ENCODE data around the gene ADTRP.

ADTRP gene

GRCh38 chr6:11727346-11727997 lies 51.1 kb downstream of the ADTRP start:
- H3K4me1 ChIP-seq (ENCODE audit: control insufficient read depth, insufficient read depth, low read length) = peaks cover 11% of the 10 kb centered on the region
- H3K4me3 ChIP-seq (ENCODE audit: low read length) = no peak overlapping the region
- H3K9ac ChIP-seq (ENCODE audit: low read length) = no peak overlapping the region

GRCh38 chr6:11724286-11724685 lies 54.3 kb downstream of the ADTRP start:
- H3K4me1 ChIP-seq (ENCODE audit: control insufficient read depth, insufficient read depth, low read length) = peaks cover 5% of the 10 kb centered on the region
- no peak overlapping the region for H3K4me3 ChIP-seq (ENCODE audit: low read length)
- no peaks in the 10 kb centered on the region for H3K36me3 ChIP-seq (ENCODE audit: control insufficient read depth, insufficient read depth, low read length)
- no peaks in the 10 kb centered on the region for H3K27me3 ChIP-seq (ENCODE audit: control insufficient read depth, insufficient read depth, low read length)
- no peaks in the 10 kb centered on the region for H3K9me3 ChIP-seq (ENCODE audit: control insufficient read depth, low read length)
- no peak overlapping the region for H3K9ac ChIP-seq (ENCODE audit: low read length)

More at GRCh38 chr6:11727346-11727997, 51.1 kb downstream of the ADTRP start:
- Histone ChIP-seq H3K9me3 (ENCODE audit: control insufficient read depth, low read length) (no peaks in the 10 kb centered on the region), H3K36me3 (ENCODE audit: control insufficient read depth, insufficient read depth, low read length) (no peaks in the 10 kb centered on the region), H3K27me3 (ENCODE audit: control insufficient read depth, insufficient read depth, low read length) (no peaks in the 10 kb centered on the region)

GRCh38 chr6:11722805-11723631 lies 55.6 kb downstream of the ADTRP start:
- Histone ChIP-seq H3K27me3 (ENCODE audit: control insufficient read depth, insufficient read depth, low read length) (no peaks in the 10 kb centered on the region), H3K4me1 (ENCODE audit: control insufficient read depth, insufficient read depth, low read length) (peaks cover 5% of the 10 kb centered on the region), H3K9me3 (ENCODE audit: control insufficient read depth, low read length) (no peaks in the 10 kb centered on the region), H3K36me3 (ENCODE audit: control insufficient read depth, insufficient read depth, low read length) (no peaks in the 10 kb centered on the region), H3K9ac (ENCODE audit: low read length) (no peak overlapping the region), H3K4me3 (ENCODE audit: low read length) (no peak overlapping the region)

- H3K4me1 ChIP-seq (ENCODE audit: control insufficient read depth, insufficient read depth, low read length) = peaks cover under 1% of the 10 kb centered on the region
These were observed 56.4 kb downstream of the ADTRP start for GRCh38 chr6:11722220-11722619.

GRCh38 chr6:11718463-11718862 lies 60.1 kb downstream of the ADTRP start:
- Histone ChIP-seq H3K27me3 (ENCODE audit: control insufficient read depth, insufficient read depth, low read length) (no peaks in the 10 kb centered on the region), H3K9ac (ENCODE audit: low read length) (no peak overlapping the region), H3K36me3 (ENCODE audit: control insufficient read depth, insufficient read depth, low read length) (no peaks in the 10 kb centered on the region), H3K9me3 (ENCODE audit: control insufficient read depth, low read length) (no peaks in the 10 kb centered on the region), H3K4me3 (ENCODE audit: low read length) (no peak overlapping the region), H3K4me1 (ENCODE audit: control insufficient read depth, insufficient read depth, low read length) (no peaks in the 10 kb centered on the region)

More at GRCh38 chr6:11722220-11722619, 56.4 kb downstream of the ADTRP start:
- Histone ChIP-seq H3K9me3 (ENCODE audit: control insufficient read depth, low read length) (no peaks in the 10 kb centered on the region), H3K27me3 (ENCODE audit: control insufficient read depth, insufficient read depth, low read length) (no peaks in the 10 kb centered on the region), H3K36me3 (ENCODE audit: control insufficient read depth, insufficient read depth, low read length) (no peaks in the 10 kb centered on the region), H3K9ac (ENCODE audit: low read length) (no peak overlapping the region), H3K4me3 (ENCODE audit: low read length) (no peak overlapping the region)

- H3K36me3 ChIP-seq (ENCODE audit: control insufficient read depth, insufficient read depth, low read length) = no peaks in the 10 kb centered on the region
- no peak overlapping the region for H3K4me3 ChIP-seq (ENCODE audit: low read length)
- H3K4me1 ChIP-seq (ENCODE audit: control insufficient read depth, insufficient read depth, low read length) = no peaks in the 10 kb centered on the region
- no peaks in the 10 kb centered on the region for H3K9me3 ChIP-seq (ENCODE audit: control insufficient read depth, low read length)
- H3K9ac ChIP-seq (ENCODE audit: low read length) = no peak overlapping the region
- no peaks in the 10 kb centered on the region for H3K27me3 ChIP-seq (ENCODE audit: control insufficient read depth, insufficient read depth, low read length)
These were observed 60.6 kb downstream of the ADTRP start for GRCh38 chr6:11718031-11718430.

GRCh38 chr6:11714798-11715285 lies 63.8 kb downstream of the ADTRP start:
- no peaks in the 10 kb centered on the region for H3K9me3 ChIP-seq (ENCODE audit: control insufficient read depth, low read length)
- no peak overlapping the region for H3K9ac ChIP-seq (ENCODE audit: low read length)
- no peaks in the 10 kb centered on the region for H3K36me3 ChIP-seq (ENCODE audit: control insufficient read depth, insufficient read depth, low read length)
- H3K4me3 ChIP-seq (ENCODE audit: low read length) = no peak overlapping the region
- no peaks in the 10 kb centered on the region for H3K4me1 ChIP-seq (ENCODE audit: control insufficient read depth, insufficient read depth, low read length)
- no peaks in the 10 kb centered on the region for H3K27me3 ChIP-seq (ENCODE audit: control insufficient read depth, insufficient read depth, low read length)

- H3K9me3 ChIP-seq (ENCODE audit: control insufficient read depth, low read length) = no peaks in the 10 kb centered on the region
These were observed 64.3 kb downstream of the ADTRP start for GRCh38 chr6:11714116-11714797.

GRCh38 chr6:11712760-11713159 lies 65.8 kb downstream of the ADTRP start:
- no peak overlapping the region for H3K4me3 ChIP-seq (ENCODE audit: low read length)
- no peaks in the 10 kb centered on the region for H3K27me3 ChIP-seq (ENCODE audit: control insufficient read depth, insufficient read depth, low read length)
- H3K9me3 ChIP-seq (ENCODE audit: control insufficient read depth, low read length) = no peaks in the 10 kb centered on the region
- no peak overlapping the region for H3K9ac ChIP-seq (ENCODE audit: low read length)
- no peaks in the 10 kb centered on the region for H3K4me1 ChIP-seq (ENCODE audit: control insufficient read depth, insufficient read depth, low read length)
- no peaks in the 10 kb centered on the region for H3K36me3 ChIP-seq (ENCODE audit: control insufficient read depth, insufficient read depth, low read length)

More at GRCh38 chr6:11714116-11714797, 64.3 kb downstream of the ADTRP start:
- Histone ChIP-seq H3K9ac (ENCODE audit: low read length) (no peak overlapping the region), H3K4me3 (ENCODE audit: low read length) (no peak overlapping the region), H3K4me1 (ENCODE audit: control insufficient read depth, insufficient read depth, low read length) (no peaks in the 10 kb centered on the region), H3K27me3 (ENCODE audit: control insufficient read depth, insufficient read depth, low read length) (no peaks in the 10 kb centered on the region), H3K36me3 (ENCODE audit: control insufficient read depth, insufficient read depth, low read length) (no peaks in the 10 kb centered on the region)

- Histone ChIP-seq H3K9ac (ENCODE audit: low read length) (no peak overlapping the region), H3K36me3 (ENCODE audit: control insufficient read depth, insufficient read depth, low read length) (no peaks in the 10 kb centered on the region), H3K4me1 (ENCODE audit: control insufficient read depth, insufficient read depth, low read length) (no peaks in the 10 kb centered on the region), H3K27me3 (ENCODE audit: control insufficient read depth, insufficient read depth, low read length) (no peaks in the 10 kb centered on the region), H3K9me3 (ENCODE audit: control insufficient read depth, low read length) (no peaks in the 10 kb centered on the region), H3K4me3 (ENCODE audit: low read length) (no peak overlapping the region)
These were observed 66.5 kb downstream of the ADTRP start for GRCh38 chr6:11711984-11712711.

- Histone ChIP-seq H3K9ac (ENCODE audit: low read length) (no peak overlapping the region), H3K4me1 (ENCODE audit: control insufficient read depth, insufficient read depth, low read length) (no peaks in the 10 kb centered on the region), H3K36me3 (ENCODE audit: control insufficient read depth, insufficient read depth, low read length) (no peaks in the 10 kb centered on the region), H3K27me3 (ENCODE audit: control insufficient read depth, insufficient read depth, low read length) (no peaks in the 10 kb centered on the region), H3K9me3 (ENCODE audit: control insufficient read depth, low read length) (no peaks in the 10 kb centered on the region), H3K4me3 (ENCODE audit: low read length) (no peak overlapping the region)
These were observed 67.3 kb downstream of the ADTRP start for GRCh38 chr6:11711003-11711983.

All from mucosa of stomach (tissue), 1 donor.